ENCODE measurements around the gene EPAS1. TPM values are rescaled to one million over a fixed set of nuclear protein-coding genes. Genes with fewer than 3 reads are reported as not detected.
A peak's percentile ranks its signal among the peaks of the same experiment; 100 is the strongest.

Gene EPAS1
- total and polyA plus RNA-seq, 2 of the 13 experiments (the other 11 are each of a cell fraction or from before 2014, with no cell fraction given) = 47.1 to 182 TPM

DNA sequence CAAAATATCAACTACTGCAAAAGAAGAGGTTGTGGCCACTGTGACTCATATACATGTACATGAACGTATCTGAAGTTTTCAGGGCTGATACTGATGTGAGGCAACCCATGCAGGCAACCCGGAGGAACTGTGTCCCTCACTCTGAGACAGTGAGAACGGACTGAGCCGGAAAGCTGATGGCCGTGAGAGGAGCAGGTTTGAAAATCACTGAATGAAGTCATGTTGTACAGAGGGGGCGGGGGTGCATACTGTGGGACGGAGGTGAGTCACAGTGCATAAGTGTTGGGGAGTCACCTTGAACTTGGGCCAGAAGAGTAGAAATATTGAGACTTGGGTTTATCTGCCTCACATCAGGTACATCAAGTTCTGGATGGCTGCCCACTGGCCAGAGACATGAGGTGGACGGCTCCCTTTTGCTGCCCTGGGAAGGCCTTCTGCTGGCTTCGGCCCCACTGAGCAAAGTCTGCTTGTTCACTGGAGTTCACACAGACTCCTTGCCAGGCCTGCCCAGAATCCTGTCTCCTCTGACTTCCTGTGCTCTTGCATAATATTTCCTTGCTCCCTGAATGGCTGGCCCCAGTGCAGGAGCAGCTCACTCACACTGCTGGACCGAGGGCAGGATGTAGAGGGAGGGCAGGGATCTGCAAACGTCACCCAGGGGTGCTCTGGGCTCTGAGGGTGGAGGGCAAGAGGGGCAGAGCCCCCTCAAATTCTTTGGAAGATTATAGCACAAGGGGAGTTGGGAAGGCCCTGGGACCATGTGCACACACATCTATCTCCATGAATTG is 18.1 kb downstream of the EPAS1 start (continued):
- TF ChIP-seq, protein P1, sequence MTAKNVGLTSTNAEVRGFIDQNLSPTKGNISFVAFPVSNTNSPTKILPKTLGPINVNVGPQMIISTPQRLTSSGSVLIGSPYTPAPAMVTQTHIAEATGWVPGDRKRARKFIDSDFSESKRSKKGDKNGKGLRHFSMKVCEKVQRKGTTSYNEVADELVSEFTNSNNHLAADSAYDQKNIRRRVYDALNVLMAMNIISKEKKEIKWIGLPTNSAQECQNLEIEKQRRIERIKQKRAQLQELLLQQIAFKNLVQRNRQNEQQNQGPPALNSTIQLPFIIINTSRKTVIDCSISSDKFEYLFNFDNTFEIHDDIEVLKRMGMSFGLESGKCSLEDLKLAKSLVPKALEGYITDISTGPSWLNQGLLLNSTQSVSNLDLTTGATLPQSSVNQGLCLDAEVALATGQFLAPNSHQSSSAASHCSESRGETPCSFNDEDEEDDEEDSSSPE (CRISPR knock-in tag; IDR thresholded peaks at IDR 0.05) = peak; percentile 74; the same call in 1 of the 2 replicates
- no peak for TF ChIP-seq KAT2B (IDR thresholded peaks at IDR 0.05; ENCODE audit: borderline replicate concordance, low read depth, low read length)
- TF ChIP-seq, protein P2, sequence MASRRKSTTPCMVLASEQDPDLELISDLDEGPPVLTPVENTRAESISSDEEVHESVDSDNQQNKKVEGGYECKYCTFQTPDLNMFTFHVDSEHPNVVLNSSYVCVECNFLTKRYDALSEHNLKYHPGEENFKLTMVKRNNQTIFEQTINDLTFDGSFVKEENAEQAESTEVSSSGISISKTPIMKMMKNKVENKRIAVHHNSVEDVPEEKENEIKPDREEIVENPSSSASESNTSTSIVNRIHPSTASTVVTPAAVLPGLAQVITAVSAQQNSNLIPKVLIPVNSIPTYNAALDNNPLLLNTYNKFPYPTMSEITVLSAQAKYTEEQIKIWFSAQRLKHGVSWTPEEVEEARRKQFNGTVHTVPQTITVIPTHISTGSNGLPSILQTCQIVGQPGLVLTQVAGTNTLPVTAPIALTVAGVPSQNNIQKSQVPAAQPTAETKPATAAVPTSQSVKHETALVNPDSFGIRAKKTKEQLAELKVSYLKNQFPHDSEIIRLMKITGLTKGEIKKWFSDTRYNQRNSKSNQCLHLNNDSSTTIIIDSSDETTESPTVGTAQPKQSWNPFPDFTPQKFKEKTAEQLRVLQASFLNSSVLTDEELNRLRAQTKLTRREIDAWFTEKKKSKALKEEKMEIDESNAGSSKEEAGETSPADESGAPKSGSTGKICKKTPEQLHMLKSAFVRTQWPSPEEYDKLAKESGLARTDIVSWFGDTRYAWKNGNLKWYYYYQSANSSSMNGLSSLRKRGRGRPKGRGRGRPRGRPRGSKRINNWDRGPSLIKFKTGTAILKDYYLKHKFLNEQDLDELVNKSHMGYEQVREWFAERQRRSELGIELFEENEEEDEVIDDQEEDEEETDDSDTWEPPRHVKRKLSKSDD (CRISPR knock-in tag; IDR thresholded peaks at IDR 0.05; ENCODE audit: low read depth) = peak; percentile 61; the same call in 1 of the 2 replicates
- peak; percentile 78 for TF ChIP-seq RBM22 (optimal IDR thresholded peaks at IDR 0.05; ENCODE audit: low read length)
- peak; percentile 98 for TF ChIP-seq ZNF430 (CRISPR knock-in tag; IDR thresholded peaks at IDR 0.05)
- TF ChIP-seq, protein P3, sequence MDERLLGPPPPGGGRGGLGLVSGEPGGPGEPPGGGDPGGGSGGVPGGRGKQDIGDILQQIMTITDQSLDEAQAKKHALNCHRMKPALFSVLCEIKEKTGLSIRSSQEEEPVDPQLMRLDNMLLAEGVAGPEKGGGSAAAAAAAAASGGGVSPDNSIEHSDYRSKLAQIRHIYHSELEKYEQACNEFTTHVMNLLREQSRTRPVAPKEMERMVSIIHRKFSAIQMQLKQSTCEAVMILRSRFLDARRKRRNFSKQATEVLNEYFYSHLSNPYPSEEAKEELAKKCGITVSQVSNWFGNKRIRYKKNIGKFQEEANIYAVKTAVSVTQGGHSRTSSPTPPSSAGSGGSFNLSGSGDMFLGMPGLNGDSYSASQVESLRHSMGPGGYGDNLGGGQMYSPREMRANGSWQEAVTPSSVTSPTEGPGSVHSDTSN (CRISPR knock-in tag; IDR thresholded peaks at IDR 0.05) = peak; percentile 40; the same call in 1 of the 2 replicates
- TF ChIP-seq ZNF629 (CRISPR knock-in tag; conservative IDR thresholded peaks at IDR 0.05) = peak; percentile 49
- TF ChIP-seq ZNF577 (CRISPR knock-in tag; IDR thresholded peaks at IDR 0.05; ENCODE audit: borderline replicate concordance, low read depth) = no peak
- peak; percentile 96 for TF ChIP-seq POGZ (CRISPR knock-in tag; IDR thresholded peaks at IDR 0.05)
- peak; percentile 96 for TF ChIP-seq RARA (CRISPR knock-in tag; IDR thresholded peaks at IDR 0.05)
- no peak for TF ChIP-seq SRSF9 (IDR thresholded peaks at IDR 0.05; ENCODE audit: borderline replicate concordance, insufficient read depth, low read depth, low read length, poor library complexity, severe bottlenecking)
- TF ChIP-seq RFXANK (CRISPR knock-in tag; IDR thresholded peaks at IDR 0.05) = peak; percentile 73; the same call in 1 of the 2 replicates
- peak; percentile 78; the same call in 1 of the 2 replicates for TF ChIP-seq HNRNPL (IDR thresholded peaks at IDR 0.05; ENCODE audit: low read depth, low read length)
- TF ChIP-seq, protein P4, sequence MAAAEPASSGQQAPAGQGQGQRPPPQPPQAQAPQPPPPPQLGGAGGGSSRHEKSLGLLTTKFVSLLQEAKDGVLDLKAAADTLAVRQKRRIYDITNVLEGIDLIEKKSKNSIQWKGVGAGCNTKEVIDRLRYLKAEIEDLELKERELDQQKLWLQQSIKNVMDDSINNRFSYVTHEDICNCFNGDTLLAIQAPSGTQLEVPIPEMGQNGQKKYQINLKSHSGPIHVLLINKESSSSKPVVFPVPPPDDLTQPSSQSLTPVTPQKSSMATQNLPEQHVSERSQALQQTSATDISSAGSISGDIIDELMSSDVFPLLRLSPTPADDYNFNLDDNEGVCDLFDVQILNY (CRISPR knock-in tag; conservative IDR thresholded peaks at IDR 0.05) = 0 out of 2 replicates have a peak, but pooled peaks have one; percentile 15
- TF ChIP-seq ZNF772 (CRISPR knock-in tag; IDR thresholded peaks at IDR 0.05) = peak; percentile 66; the same call in 1 of the 2 replicates
- TF ChIP-seq, protein P5, sequence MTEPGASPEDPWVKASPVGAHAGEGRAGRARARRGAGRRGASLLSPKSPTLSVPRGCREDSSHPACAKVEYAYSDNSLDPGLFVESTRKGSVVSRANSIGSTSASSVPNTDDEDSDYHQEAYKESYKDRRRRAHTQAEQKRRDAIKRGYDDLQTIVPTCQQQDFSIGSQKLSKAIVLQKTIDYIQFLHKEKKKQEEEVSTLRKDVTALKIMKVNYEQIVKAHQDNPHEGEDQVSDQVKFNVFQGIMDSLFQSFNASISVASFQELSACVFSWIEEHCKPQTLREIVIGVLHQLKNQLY (CRISPR knock-in tag; IDR thresholded peaks at IDR 0.05) = peak; percentile 91; the same call in 1 of the 2 replicates
- 0 out of 2 replicates have a peak, but pooled peaks have one; percentile 39 for TF ChIP-seq DNMT1 (CRISPR knock-in tag; IDR thresholded peaks at IDR 0.05)
